Kidney capillary endothelial cell (primary cell): Measurements from ENCODE around the gene WWC1.
A peak's percentile ranks its signal among the peaks of the same experiment; 100 is the strongest.
"Not testable (repeated sequence)": the region's sequence is repeated elsewhere in the genome, so short reads cannot be mapped to it uniquely, and the experiment has no call there.

Source experiments
- DNase-seq: peaks from one replicate; pipeline ENCODE4 v3.0.0-alpha.2; 2018; ENCODE audit warnings: low spot score

WWC1 gene

DNA sequence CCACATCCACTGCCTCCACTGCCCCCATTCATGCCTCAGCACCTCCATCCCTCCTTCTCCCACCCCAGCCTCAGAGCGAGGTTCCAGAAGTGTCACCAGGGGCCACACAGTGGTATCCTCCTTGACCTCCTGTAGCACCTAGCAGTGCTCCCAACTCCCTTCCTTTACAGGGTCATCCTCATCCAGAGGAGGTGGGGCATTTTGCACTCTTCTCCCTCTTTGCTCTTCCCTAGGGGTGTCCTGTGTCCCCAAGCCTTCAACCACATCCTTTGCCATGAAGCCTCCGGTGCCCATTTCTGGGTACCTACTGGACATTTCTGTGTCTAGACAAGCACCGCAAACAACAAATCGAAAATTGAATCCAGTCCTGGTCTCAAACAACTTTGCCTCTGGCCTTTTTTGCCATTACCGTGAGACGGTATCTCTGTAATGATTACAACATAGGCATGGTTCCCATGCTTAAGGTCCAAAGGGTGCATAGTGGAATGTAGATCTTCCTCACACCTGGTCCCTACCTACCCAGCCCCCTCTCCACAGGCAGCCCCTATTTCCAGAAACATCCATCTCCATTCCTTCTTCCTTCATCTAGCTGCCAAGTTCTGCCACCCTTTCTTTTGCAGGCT, 17.6 kb downstream of the WWC1 start:
- DNase-seq: no peak

DNA sequence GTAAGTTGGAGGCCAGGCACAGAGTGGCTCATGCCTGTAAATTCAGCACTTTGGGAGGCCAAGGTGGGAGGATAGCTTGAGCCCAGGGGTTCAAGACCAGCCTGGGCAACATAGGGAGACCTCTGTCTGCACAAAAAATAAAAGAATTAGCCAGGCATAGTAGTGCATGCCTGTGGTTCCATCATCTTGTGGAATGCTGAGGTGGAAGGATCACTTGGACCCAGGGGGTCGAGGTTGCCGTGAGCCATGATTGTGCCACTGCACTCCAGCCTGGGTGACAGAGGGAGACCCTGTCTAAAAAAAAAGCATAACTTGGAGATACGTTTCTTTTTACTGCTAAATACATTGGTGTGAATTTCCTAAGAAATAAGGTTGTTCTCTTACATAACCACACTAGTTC, 19.1 kb downstream of the WWC1 start:
- not testable (repeated sequence) for DNase-seq

DNA sequence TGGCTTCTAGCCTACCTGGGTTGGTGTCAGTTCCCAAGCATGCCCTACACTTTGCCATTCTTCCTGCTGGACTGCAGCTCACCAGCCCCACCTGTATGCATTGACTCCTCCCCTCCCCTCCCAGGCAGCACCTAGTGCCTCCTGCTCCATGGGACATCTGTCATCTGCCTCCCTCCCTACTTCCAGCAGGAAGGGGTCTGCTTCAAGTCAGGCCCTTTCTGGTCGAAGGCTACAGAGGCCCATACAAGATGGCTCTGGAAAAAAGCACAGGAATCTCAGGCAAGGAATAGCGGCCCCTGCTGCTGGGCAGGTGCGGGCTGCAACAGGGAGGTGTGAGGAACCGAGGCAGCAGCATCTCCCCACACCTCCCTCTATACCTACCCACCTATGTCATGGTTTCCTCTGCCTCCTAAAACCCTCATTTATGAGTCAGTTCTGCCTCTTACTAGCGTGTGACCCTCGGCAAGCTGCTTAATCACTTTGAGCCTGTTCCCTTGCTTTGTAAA, 19.7 kb downstream of the WWC1 start:
- no peak for DNase-seq

DNA sequence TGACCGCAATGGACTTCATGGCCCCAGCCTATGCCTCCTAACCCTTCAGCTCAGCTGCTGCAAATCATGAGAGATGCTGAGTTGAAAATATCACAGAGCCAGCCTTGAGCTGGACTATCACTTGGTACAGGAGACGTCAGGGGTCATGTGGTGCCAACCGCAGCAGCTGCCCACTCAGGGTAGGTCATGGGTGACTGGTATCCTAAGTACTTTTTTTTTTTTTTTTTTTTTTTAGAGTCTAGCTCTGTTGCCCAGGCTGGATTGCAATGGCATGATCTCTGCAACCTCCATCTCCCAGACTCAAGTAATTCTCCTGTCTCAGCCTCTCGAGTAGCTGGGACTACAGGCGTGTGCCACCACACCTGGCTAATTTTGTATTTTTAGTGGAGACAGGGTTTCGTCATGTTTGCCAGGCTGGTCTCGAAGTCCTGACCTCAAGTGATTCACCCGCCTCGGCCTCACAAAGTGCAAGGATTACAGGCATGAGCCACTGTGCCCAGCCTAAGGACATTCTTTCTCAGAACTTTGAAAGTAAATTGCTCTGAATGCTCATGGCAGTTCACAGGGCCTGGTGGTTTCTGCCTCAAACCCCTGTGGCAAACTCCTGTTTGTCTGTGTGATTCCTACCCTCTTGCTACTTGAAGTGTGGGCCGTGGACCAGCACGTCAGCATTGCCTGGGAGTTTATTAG, 21.3 kb downstream of the WWC1 start:
- no peak for DNase-seq

DNA sequence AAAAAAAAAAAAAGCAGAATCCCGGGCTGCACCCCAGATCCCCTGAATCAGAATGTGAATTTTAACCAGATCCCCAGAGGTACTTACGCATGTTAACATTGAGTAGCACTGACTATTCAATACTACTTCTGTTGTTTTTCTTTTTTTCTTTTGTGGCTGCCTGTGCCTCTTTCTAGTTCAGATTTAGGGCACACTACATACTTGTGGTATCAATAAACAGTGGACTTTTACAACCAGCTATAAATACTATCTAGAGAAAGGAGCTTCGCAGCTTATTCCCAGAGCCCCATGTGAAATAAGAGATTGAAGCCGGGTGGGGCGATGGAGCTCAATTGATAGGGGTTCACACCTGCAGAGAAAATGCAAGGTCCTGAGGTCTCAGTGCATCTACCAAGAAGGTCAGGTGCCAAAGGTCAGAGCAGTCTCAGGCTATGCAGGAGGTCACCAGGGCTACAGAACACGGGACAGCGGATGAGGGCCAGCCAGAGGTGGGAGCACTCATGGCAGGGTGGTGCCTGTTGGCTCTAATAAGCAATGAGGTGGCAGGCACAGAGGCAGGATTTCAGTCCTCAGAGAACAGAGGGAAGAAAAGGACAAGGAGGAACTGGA, 22.3 kb downstream of the WWC1 start:
- DNase-seq: no peak

DNA sequence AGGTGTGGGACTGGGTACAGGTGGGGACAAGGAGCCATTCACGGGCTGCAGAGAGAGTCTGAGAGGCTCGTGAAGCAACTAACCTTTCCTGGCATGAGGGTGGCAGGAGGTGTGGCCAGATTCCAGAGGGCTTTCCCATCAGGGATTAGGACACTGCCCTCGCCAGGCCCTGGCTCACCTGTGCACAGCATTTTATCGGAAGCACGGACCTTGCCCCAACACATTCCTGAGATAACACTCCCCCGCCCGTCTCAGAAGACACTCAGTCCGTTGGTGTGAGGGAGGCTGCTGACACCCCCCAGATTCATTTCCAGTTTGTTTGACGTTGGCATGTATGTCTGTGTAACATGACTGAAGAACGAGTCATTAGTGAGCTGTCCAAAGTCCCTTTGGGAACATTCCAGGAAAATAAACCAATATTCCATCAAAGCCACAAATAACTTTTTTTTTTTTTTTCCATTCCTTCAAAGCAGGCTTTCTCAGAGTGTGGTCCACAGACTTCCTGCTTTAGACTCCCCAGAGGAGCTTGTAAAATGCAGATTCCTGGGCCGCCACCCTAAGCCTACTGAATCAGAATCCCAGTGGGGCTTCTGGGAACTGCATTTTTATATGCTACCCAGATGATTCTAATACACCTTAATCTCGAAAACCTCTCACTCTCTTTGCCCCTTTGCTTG, 23.4 kb downstream of the WWC1 start:
- DNase-seq: peak; percentile 63

DNA sequence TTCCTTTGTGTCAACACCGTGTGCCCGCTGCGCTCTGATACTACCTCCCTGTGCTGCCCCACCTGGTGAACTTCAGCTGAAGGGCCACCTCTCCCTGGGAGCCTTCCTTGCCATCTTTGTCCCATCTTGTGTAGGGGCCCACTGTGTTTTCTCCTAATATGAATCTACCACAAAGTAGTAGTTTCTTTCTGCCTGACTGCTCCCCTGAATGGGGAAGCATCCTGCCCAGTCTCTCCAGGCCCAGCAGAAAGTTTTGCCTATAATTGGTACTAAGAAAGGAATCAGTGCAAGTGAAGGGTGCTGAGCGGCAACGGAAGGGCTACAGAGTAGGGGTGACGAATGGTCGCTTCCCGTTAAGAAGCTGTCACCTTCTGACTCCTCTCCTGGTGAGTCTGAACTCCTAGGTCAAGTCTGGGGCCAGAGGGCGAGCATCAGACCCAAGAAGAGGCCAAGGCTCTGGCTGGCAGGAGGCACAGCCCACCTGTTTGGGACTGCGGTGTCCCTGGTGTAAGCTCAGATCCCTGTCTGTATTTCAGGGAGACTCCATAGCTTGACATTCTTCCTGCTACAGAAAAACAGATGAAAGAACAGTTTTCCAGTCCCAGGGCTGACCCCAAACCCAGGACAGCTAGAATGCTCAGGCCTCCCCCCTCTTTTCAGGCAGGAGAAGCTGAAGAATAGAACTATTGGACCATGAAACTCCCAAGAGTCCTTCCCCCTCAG, 24.1 kb downstream of the WWC1 start:
- no peak for DNase-seq

DNA sequence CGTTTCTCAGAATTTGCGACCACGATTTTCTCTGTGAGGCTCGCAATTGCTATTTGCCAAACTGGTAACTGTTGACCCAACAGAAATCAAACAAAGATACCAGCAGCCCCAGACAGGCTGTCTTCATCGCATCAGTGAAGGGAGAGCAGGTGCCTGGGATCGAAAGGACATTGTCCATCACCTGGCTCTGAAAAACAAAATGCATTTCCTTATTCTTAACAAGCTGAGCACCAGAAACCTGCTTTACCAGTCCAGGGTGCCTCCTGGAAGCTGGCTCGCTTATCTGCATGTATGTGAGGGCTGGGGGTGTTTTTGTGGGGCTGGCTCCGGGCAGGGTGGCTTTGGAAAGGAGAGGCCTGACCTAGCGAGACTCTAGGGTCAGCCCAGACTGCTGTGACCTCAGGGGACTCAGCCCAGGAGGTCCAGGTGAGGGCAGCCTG, 24.7 kb downstream of the WWC1 start:
- no peak for DNase-seq

DNA sequence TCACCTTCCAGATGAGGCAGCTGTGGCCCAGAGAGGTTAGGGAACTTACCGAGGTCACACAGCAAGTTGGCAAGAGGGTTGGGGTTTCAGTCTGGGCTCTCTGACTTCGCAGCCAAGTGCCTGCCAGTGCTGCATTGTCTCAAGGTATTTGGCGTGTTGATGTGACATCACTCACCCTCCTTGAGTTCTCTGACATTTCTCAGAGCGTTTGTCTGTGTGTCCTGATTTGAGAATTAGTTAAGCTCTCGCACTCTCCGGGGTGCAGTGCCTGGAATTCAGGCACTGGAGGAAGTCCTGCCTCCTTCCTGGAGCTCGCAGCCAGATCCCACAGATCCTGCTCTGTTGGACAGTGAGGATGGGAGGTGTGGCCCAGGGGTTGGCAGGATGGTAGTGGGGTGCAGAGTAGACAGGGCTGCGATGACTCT, 25.7 kb downstream of the WWC1 start:
- DNase-seq: no peak

DNA sequence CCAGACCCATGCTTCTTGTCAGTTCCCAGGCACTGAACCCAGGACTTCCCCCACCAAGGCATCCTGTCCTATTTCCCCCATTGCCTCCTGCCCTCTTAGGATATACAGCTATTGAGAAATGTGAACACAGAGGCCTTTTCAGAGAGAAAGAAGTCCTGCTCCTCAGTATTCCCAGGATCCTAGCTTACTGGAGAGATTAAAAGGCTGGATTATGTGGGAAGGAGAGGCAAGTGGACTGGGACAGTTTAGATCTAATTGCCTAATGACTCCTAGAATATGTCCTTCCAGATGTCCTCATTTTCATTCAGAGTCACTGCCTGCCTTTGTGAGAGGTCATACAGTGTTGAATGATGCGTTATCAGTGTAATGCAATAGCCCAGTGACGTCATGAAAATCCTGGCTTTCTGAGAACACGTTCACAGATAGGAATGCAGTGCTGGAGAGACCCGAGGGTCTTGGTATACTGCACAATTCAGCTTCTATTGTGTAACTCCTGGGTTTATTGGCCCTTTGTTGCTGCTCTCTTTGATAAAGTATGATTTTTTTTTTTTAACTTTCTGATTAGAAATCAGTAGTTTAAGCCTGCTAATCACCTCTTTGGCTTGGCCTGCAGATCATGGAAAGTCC, 26.2 kb downstream of the WWC1 start:
- peak; percentile 72 for DNase-seq

DNA sequence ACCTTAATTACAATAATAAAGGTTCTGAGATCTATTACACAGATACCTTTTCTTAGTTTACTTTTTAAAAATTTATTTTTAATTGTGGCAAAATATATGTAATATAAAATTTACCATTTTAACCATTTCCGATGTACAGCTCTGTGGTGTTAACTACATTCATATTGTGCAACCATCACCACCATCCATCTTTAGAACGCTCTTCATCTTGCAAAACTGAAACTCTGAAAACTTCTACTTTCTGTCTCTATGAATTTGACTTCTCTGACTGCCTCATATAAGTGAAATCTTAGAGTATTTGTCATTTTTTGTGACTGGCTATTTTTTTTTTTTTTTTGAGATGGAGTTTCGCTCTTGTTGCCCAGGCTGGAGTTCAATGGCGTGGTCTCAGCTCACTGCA, 26.8 kb downstream of the WWC1 start:
- no peak for DNase-seq

DNA sequence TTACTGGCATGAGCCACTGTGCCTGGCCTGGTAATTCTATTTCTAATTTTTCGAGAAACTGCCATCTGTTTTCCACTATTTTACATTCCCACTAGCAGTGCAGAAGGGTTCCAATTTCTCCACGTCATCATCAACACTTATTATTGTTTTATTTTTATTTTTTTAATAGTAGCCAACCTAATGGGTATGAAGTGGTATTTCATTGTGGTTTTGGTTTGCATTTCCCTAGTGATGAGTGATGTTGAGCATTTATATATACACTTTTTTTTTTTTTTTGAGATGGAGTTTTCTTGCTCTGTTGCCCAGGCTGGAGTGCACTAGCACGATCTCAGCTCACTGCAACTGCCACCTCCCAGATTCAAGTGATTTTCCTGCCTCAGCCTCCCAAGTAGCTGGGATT, 28.3 kb downstream of the WWC1 start:
- DNase-seq: no peak

DNA sequence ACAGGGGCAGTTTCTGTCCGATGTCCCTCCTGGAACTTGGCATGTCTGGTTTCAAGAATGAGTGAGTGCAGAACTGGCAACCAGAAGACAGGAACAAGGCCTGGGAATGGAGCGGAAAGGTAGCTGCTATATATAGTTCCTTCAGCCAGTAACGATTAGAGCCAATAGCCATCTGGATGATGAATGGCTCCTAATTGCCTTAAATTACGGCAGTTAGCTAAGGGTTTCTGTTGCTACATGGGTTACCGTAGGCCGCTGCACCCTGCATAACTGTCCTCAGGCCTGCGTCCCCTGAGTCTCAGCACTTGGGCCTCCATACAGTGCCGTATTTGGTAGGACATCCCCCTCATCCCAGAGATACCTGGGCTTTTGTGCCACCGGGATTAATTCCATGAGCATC, 29.4 kb downstream of the WWC1 start:
- no peak for DNase-seq

DNA sequence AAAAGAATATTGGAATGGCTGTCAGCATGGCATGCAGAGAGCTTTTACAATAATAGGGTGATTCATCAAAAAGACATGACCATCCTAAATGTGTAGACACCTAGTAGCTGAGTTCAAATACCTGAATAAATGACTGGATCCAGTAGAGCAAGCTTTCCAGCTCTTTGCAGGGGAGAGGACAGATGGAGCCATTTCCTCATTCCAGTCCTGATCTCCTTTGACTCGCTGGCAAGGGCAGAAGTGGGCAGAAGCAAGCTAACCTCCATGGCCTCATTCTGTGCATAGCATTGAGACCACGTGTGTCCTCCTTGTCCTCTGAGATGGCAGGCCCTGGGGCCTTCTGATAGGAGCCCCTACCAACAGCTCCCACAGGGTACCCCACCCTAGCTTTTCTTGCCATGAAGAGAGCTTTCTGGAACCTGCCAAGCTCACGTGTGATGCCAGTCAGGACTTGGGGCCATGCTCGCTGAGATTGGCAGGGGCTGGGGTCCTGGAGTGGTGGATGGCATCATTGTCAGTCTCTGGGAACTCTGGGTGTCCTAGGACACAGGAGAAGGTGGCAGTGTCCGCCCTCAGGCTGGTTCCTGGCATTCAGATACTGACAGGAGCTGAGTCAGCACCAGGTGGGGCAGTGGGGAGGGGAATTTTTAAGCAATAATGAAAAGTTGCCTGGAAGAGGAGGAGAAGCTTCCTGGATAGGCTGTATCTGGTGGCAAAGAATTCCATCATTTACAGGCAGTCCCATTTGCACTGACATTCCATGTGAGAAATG, 33.6 kb downstream of the WWC1 start:
- no peak for DNase-seq

DNA sequence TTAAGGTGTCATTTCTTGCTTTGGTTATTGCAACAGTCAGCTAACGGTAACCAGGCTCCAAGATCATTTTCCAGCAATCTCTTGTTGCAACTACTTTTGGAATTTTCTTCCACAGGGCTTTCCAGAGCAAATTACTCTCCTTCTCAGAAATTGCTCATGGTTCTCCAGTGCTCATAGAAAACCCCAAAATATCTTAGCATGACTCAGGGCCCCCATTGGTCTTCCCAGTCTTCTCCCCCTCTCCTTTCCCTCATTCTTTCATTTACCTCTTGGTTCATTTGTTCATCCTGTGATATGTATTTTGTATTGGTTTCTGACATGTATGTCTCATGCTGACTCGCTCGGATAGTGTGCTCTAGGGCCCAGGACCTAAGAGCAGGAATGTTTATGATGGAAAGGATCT, 35.6 kb downstream of the WWC1 start:
- DNase-seq: no peak

DNA sequence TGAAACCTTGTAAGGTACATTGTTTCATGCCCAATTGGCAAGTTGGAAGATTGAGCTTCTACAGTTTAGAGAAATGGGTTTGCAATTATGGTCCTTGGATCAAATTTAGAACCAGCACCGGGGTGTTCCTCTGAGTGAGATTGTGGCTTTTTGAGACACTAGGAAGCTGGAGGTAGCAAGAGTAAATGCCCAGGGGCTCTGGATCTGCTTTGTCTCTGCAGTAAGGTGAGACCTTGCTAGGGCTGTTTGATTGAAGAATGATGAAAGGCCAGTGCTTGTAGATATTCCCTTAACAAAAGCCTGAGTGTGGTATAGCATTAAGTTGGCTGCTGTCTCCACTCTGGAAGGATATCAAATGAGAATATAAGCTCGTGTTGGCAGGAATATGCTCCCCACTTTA, 36.0 kb downstream of the WWC1 start:
- DNase-seq: no peak

DNA sequence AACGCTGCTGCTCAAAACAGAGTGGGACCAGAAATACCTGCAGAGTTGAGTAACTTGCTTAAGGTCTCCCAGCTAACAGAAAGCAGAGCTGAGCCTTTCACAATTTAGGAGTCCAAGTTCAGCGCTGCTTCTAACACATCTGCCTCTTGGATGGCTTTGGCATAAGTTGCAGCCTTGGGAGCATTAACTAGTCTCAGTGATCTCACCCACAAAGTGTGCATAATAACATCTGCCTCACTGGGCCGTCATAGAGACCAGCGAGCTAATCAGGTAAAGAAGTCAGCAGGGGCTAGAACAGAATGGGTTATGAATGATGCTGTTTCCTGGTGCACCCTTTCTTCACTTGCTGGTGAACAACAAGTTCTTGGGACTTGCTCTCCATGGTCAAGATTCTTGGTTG, 36.5 kb downstream of the WWC1 start:
- no peak for DNase-seq

DNA sequence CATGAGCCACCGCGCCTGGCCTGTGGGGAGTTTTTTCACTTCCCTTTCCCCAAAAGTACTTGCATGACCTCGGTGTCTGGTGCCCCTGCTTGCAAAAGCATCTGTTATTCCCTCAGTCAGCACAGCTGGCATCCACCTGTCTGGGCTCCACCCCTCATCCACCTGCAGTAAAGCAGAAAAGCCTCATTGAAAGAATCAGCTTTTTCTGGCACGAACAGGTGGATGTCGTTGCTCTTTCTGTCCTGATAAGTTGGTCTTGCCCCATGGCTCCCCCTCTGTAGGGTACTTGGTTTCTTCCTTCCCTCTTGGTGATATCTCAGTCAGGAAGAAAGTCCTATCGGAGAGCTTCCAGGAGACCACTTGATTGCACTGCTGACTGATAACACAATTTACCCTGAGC, 37.4 kb downstream of the WWC1 start:
- DNase-seq: no peak

DNA sequence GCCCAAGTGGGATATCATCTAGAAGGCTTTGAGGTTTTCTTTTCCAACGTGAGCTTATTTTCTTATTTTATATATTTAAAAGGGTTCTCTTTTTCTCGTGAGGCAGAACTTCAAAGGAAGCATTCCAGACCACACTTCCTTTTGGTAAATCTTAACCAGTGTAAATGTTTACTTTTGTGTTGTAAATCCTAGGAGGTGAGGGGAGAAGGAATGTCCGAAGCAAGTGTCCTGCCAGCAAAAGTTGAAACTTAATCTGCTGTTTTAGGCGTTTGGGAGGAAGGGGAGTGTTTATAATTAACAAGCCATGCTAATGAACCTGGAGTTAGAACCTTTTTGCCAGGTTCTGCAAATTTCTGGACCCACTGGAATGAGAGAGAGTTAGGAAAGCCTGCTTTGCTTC, 37.9 kb downstream of the WWC1 start:
- no peak for DNase-seq

DNA sequence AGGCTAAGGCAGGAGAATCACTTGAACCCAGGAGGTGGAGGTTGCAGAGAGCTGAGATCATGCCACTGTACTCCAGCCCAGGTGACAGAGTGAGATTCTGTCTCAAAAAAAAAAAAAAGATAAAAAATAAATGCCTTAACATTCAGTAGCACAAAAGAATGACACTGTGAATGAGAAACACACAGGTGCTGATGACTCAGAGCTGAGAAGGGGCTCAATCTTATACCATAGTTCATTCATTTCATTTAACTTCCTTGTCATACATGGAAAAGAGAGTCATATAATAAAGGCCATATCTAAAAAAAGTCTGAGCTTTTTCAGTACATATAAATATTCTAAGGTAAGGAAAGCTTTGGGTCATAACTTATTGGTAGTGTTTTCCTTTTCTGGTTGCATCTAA, 40.6 kb downstream of the WWC1 start:
- no peak for DNase-seq

DNA sequence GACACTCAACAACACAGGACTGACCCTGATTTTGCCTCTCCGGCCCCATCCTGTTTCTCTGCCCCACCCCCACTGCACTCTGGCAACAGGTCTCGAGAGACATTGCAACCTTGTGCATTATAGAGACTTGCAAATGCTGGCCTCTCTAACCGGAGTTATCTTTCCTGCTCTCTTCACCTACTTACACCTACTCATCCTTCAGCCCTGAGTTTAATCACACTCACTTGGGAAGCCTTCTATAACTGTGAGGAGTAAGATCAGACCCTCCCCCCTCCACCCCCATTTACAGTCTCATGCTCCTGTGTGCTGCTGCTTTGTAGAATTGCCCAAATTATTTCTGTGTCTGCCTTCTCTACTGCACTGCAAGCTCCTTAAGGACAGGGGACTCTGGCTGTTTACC, 42.8 kb downstream of the WWC1 start:
- no peak for DNase-seq
